Smooth muscle cell (in vitro differentiated cells): ENCODE data around the gene SRSF11. TPM values are rescaled to one million over a fixed set of nuclear protein-coding genes. Genes with fewer than 3 reads are reported as not detected.
"Not testable (repeated sequence)": the region's sequence is repeated elsewhere in the genome, so short reads cannot be mapped to it uniquely, and the experiment has no call there.

Experiments used
- DNase-seq: peaks from one replicate; lab custom pipeline; 2025; ENCODE audit not compliant: unreplicated experiment; lab: John Stamatoyannopoulos, UW
- H2AFZ ChIP-seq: fragments of 200-600 bp; sonication (generic); 2 replicates; pipeline ENCODE4 v1.6.0; 2016; ENCODE audit warnings: antibody characterized with exemption, low read depth, mild to moderate bottlenecking
- H3F3A ChIP-seq: fragments of 200-600 bp; sonication (generic); 2 replicates; pipeline ENCODE4 v1.6.0; 2017; ENCODE audit warnings: antibody characterized with exemption, low read depth
- H3K27ac ChIP-seq: fragments of 200-600 bp; sonication (generic); 2 replicates; pipeline ENCODE4 v1.5.1; 2016; ENCODE audit warnings: low read depth, mild to moderate bottlenecking
- H3K27me3 ChIP-seq: fragments of 200-600 bp; sonication (generic); 2 replicates; pipeline ENCODE4 v1.6.1; 2016; ENCODE audit warnings: low read depth, mild to moderate bottlenecking
- H3K36me3 ChIP-seq: fragments of 200-600 bp; sonication (generic); 2 replicates; pipeline ENCODE4 v1.5.1; 2016; ENCODE audit warnings: low read depth
- H3K4me1 ChIP-seq: fragments of 200-600 bp; sonication (generic); 2 replicates; pipeline ENCODE4 v1.5.1; 2016; ENCODE audit warnings: low read depth
- H3K4me2 ChIP-seq: fragments of 200-600 bp; sonication (generic); 2 replicates; pipeline ENCODE4 v1.6.0; 2016; ENCODE audit warnings: mild to moderate bottlenecking
- H3K4me3 ChIP-seq: fragments of 200-600 bp; sonication (generic); 2 replicates; pipeline ENCODE4 v1.5.1; 2016; ENCODE audit warnings: mild to moderate bottlenecking
- H3K79me2 ChIP-seq: fragments of 200-600 bp; sonication (generic); 2 replicates; pipeline ENCODE4 v1.6.0; 2016; ENCODE audit warnings: low read depth, mild to moderate bottlenecking
- H3K9ac ChIP-seq: fragments of 200-600 bp; sonication (generic); 2 replicates; pipeline ENCODE4 v1.6.0; 2016; ENCODE audit warnings: low read depth
- H3K9me3 ChIP-seq: fragments of 200-600 bp; sonication (generic); replicated peaks from 2 replicates; pipeline ENCODE4 v1.5.1; 2016; ENCODE audit warnings: low read depth
- H4K20me1 ChIP-seq: fragments of 200-600 bp; sonication (generic); 2 replicates; pipeline ENCODE4 v1.6.0; 2016; ENCODE audit warnings: low read depth
- CTCF ChIP-seq: fragments of 200-600 bp; sonication (generic); IDR thresholded peaks from 2 replicates; pipeline ENCODE4 v1.5.1; 2017; ENCODE audit warnings: borderline replicate concordance, mild to moderate bottlenecking, antibody characterized with exemption; ENCODE audit not compliant: insufficient read depth, poor library complexity, severe bottlenecking
- WGBS: methylation state at CpG from one replicate; pipeline ENCODE4 v1.1.7; 2016; ENCODE audit warnings: low lambda C conversion rate; 5-methylcytosine and 5-hydroxymethylcytosine counted together
- polyA plus RNA-seq: library from polyadenylated mRNA; unstranded; fragments of >200 nt; fragmentation: Nextera tagmentation; extraction: Ambion mirVana; gene quantifications from 2 replicates; pipeline ENCODE4 v1.2.1, GENCODE V29; 2016
- total RNA-seq: library from RNA; depleted of rRNA; stranded (reverse); fragments of >200 nt; gene quantifications from 2 replicates; pipeline ENCODE4 v1.2.3, GENCODE V29; 2014

The SRSF11 gene
- total and polyA plus RNA-seq, 2 experiments from 2014 or later: 155 to 211 TPM

GRCh38 chr1:70204600-70204999 lies 16.6 kb upstream of the SRSF11 start:
- H3K79me2 ChIP-seq: peaks cover 97% of the 10 kb centered on the region
- H3F3A ChIP-seq: peaks cover 8% of the 10 kb centered on the region
- H4K20me1 ChIP-seq: peaks cover 6% of the 10 kb centered on the region
- peak overlapping the region; percentile 94 for H3K9ac ChIP-seq
- DNase-seq: no peak
- H3K36me3 ChIP-seq: no peaks in the 10 kb centered on the region
- no peak for TF ChIP-seq CTCF
- H3K27me3 ChIP-seq: no peaks in the 10 kb centered on the region
- H3K4me3 ChIP-seq: peak overlapping the region; percentile 82
- H2AFZ ChIP-seq: peak overlapping the region; percentile 91
- H3K27ac ChIP-seq: peak overlapping the region; percentile 98
- 11% methylated on average over 4 of the region's 4 CpGs for WGBS
- no peaks in the 10 kb centered on the region for H3K9me3 ChIP-seq
- peaks cover 17% of the 10 kb centered on the region for H3K4me1 ChIP-seq
- H3K4me2 ChIP-seq: peak overlapping the region; percentile 97

GRCh38 chr1:70205071-70205433 lies 16.1 kb upstream of the SRSF11 start:
- peaks cover 97% of the 10 kb centered on the region for H3K79me2 ChIP-seq
- no peak for TF ChIP-seq CTCF
- no peaks in the 10 kb centered on the region for H3K36me3 ChIP-seq
- peaks cover 17% of the 10 kb centered on the region for H3K4me1 ChIP-seq
- H4K20me1 ChIP-seq: peaks cover 4% of the 10 kb centered on the region
- peak overlapping the region; percentile 97 for H3K4me2 ChIP-seq
- peak overlapping the region; percentile 98 for H3K27ac ChIP-seq
- peak overlapping the region; percentile 82 for H3K4me3 ChIP-seq
- no peaks in the 10 kb centered on the region for H3K27me3 ChIP-seq
- H3F3A ChIP-seq: peaks cover 8% of the 10 kb centered on the region
- H2AFZ ChIP-seq: peak overlapping the region; percentile 91
- peak overlapping the region; percentile 94 for H3K9ac ChIP-seq
- DNase-seq: no peak
- WGBS: under 1% methylated on average over 11 of the region's 11 CpGs
- no peaks in the 10 kb centered on the region for H3K9me3 ChIP-seq

- Histone ChIP-seq H3K4me2 (peak within 1 kb of the TSS; percentile 97), H2AFZ (peak within 1 kb of the TSS; percentile 91), H3K79me2 (peaks cover 97% of the 10 kb centered on the region), H3F3A (peaks cover 8% of the 10 kb centered on the region), H3K9ac (peak within 1 kb of the TSS; percentile 94), H3K4me1 (peaks cover 17% of the 10 kb centered on the region), H3K9me3 (no peaks in the 10 kb centered on the region), H4K20me1 (peaks cover 7% of the 10 kb centered on the region), H3K27ac (peak within 1 kb of the TSS; percentile 98), H3K4me3 (peak within 1 kb of the TSS; percentile 82), H3K27me3 (no peaks in the 10 kb centered on the region), H3K36me3 (no peaks in the 10 kb centered on the region)
- under 1% methylated on average over 47 of the region's 47 CpGs for WGBS
- no peak for TF ChIP-seq CTCF
- peak; percentile 82 for DNase-seq
These were observed 15.6 kb upstream of the SRSF11 start, which contains the start of gene LRRC40 for GRCh38 chr1:70205434-70206118. LRRC40 (minus strand) TSS chr1:70205579; CDS start chr1:70205540, 39 bp downstream.

- peak overlapping the region; percentile 98 for H3K27ac ChIP-seq
- not testable (repeated sequence) for H3K36me3 ChIP-seq, DNase-seq, H2AFZ ChIP-seq, H3K27me3 ChIP-seq, H3F3A ChIP-seq, H3K9me3 ChIP-seq
- WGBS: 86% methylated on average over 17 of the region's 17 CpGs
- peaks cover 97% of the 10 kb centered on the region for H3K79me2 ChIP-seq
- H3K4me1 ChIP-seq: peaks cover 17% of the 10 kb centered on the region
- peak overlapping the region; percentile 97 for H3K4me2 ChIP-seq
- peak overlapping the region; percentile 82 for H3K4me3 ChIP-seq
- H3K9ac ChIP-seq: peak overlapping the region; percentile 94
- peaks cover 20% of the 10 kb centered on the region for H4K20me1 ChIP-seq
These were observed 14.3 kb upstream of the SRSF11 start for GRCh38 chr1:70206833-70207232.
